Sciatic nerve (tissue), 2 donors: ENCODE data around the gene PDIA5. TPM values are rescaled to one million over a fixed set of nuclear protein-coding genes. Genes with fewer than 3 reads are reported as not detected.

ENCODE experiments used
- ATAC-seq: fragments of 200-7000 bp; cut with Tn5 transposase; one replicate; pipeline ENCODE4 v1.9.1; 2020; ENCODE audit warnings: mild to moderate bottlenecking, moderate library complexity
- DNase-seq: peaks from one replicate; pipeline ENCODE4 v3.0.0-alpha.2; 2020; ENCODE audit warnings: low spot score
- intact Hi-C: fragments of 100-400 bp; cut with DNase I; formaldehyde crosslinking; loops from one replicate; pipeline ENCODE4 v1.14.2; 2022
- total RNA-seq: library from RNA; stranded (reverse); fragmentation: NEBNext Ultra II Directional; extraction: Animal tissue kit (Norgen Biotek cat#: 25700); gene quantifications from one replicate; pipeline ENCODE4 v1.2.1, GENCODE V29; 2021
- donor health status: DM: no; HTN: no; CAD: no.
- donor health status: DM: no; HTN: no; CAD: no.

PDIA5 gene
- total RNA-seq, 1 donor from 2014 or later = 27.8 TPM

- ATAC-seq (no peak), DNase-seq (no peak)
- intact Hi-C loops = no loop called here
Measured at GRCh38 chr3:123154020-123154985, 87.5 kb downstream of the PDIA5 start.

- no peak for DNase-seq
- ATAC-seq = no peak
- intact Hi-C loops = no loop called here
Measured at GRCh38 chr3:123155471-123156011, 88.7 kb downstream of the PDIA5 start.

- ATAC-seq (no peak), DNase-seq (no peak)
- intact Hi-C loops = no loop called here
Measured at GRCh38 chr3:123156276-123156995, 89.6 kb downstream of the PDIA5 start.

DNA sequence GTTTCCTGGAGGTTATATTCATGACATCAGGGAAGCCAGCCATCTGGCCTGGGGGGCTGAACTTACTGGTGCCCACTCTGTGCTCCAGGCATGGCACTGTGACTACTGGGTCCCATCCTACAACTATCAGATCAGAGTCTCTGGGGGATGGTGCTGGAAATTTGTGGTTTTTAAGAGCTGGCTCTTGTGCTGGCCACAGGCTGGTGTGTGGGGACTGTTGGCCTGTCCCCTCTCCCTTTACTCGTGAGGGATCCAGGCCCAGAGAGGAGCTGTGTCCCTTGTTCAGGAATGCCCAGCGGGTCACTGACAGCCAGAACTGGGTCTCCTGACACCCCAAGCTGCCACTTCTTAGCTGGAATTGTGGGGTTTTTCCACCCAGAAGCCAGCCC is 90.4 kb downstream of the PDIA5 start:
- DNase-seq (no peak), ATAC-seq (no peak)
- intact Hi-C loops = no loop called here

GRCh38 chr3:123157598-123158287 is 90.9 kb downstream of the PDIA5 start:
- intact Hi-C loops = no loop called here
- DNase-seq (no peak), ATAC-seq (no peak)

- no peak for ATAC-seq
- no peak for DNase-seq
- intact Hi-C loops = no loop called here
Measured at GRCh38 chr3:123158330-123158729, 91.5 kb downstream of the PDIA5 start.

DNA sequence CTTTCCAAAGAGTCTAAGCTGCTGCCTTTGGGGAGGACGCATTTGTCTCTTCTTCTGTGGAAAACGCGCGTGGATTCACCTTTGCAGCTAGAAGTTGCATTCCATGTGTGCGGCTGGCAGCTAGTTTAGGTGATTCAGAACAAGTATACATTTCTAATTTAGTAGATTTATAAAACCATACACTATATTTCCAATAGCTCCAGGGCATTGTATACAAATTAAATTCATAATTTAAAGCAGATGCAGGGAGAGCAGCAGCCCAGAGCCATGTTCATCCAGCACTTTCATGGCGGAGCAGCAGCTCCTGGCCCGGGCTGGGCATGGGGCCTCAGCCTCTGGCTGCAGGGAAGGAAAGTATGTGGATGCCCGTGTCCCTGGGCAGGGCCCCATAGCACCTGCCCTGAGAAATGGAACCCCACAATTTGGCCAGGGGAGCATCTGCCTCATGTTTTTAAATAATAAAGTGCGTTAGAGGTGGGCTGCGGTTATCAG is 92.1 kb downstream of the PDIA5 start:
- no peak for DNase-seq
- intact Hi-C loops = no loop called here
- no peak for ATAC-seq

DNA sequence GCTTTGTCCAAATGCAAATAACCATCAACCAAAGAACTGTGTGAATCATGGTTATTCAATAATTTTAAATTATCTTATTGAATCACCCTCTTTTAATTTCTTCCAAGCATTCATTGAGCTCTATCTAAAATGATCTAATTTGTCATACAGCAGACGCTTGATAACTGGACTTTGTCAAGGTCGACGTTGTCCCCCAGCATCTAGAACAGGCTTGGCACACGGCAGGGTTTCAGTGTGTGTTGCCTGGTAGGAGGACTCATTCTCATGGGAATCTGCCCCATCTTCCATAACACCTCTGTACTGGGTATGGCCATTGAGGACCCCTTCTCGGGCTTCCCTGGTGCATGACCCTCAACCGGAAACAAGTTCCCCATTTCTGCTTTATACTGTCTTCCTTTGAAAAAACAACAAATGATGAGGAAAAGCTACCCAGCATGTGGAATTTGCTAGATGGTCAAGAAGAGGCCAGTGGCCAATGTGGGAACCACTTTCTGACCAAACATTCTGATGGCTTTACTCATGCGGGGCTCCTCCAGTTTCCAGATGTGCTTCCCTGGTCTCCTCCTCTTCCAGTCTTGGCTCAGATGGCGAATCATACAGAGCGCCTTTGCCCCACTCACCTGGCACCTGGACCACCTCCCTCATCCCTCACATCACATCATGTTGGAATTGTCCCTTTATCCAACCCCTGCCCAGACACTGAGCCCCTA is 93.3 kb downstream of the PDIA5 start:
- ATAC-seq (no peak), DNase-seq (no peak)
- intact Hi-C loops = no loop called here

DNA sequence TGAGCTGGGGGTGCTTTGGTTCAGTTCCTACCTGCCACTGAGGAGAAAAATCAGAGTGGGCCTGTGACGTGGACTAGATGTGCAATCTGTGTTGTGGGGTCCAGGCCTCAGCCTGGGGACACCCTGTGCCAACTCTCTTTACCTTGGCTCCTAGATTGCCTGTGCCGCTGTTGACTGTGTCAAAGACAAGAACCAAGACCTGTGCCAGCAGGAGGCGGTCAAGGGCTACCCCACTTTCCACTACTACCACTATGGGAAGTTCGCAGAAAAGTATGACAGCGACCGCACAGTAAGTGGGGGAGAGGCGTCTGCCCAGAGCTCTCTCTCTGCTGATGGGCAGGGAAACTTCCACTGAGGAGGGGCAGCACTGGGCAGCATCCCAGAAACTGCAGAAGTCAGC is 94.3 kb downstream of the PDIA5 start:
- ATAC-seq (no peak), DNase-seq (no peak)
- intact Hi-C loops = no loop called here

- no peak for DNase-seq
- intact Hi-C loops = no loop called here
- no peak for ATAC-seq
Measured at GRCh38 chr3:123163141-123163540, 96.3 kb downstream of the PDIA5 start.

- ATAC-seq (no peak), DNase-seq (no peak)
- intact Hi-C loops = no loop called here
Measured at GRCh38 chr3:123165163-123165562, 98.3 kb downstream of the PDIA5 start.

GRCh38 chr3:123167686-123168085 is 100.9 kb downstream of the PDIA5 start:
- ATAC-seq (no peak), DNase-seq (no peak)
- intact Hi-C loops = no loop called here

GRCh38 chr3:123168122-123168521 is 101.3 kb downstream of the PDIA5 start:
- no peak for DNase-seq
- intact Hi-C loops = no loop called here
- no peak for ATAC-seq

DNA sequence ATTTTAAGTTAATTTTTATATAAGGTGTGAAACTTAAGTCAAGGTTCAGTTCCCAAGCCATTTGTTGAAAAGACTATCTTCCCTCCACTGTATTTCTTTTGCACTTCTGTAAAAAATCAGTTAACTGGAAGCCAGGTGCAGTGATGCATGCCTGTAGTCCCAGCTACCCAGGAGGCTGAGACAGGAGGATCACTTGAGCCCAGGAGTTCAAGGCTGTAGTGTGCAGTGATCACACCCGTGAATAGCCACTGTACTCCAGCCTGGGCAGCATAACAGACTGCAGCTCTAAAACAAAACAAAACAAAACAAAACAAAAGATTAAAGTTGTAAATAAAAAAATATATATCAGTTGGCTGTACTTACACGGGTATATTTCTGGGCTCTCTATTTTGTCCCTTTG is 101.8 kb downstream of the PDIA5 start:
- no peak for DNase-seq
- no peak for ATAC-seq
- intact Hi-C loops = no loop called here

DNA sequence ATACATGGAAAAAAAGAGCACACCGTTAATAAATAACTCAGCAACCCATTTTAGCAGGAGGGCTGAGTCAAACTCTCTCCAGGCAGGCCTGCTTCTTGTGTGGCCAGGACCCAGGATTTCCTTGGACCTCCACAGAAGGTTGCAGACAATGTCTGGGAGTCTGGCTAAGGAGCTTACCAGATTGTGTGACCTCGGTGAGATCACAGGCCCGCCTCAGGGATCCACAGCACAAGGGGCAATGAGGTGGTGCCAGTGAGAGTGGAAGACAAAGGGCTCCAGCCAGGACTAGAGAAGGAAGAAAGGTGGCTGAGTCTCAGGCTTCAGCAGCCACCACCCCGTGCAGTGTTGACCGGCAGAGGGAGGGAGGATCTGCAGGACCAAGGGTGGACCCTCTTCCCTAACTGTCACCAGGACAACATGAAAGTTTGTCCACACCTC is 102.7 kb downstream of the PDIA5 start:
- ATAC-seq (no peak), DNase-seq (no peak)
- intact Hi-C loops = no loop called here

GRCh38 chr3:123169930-123170329 is 103.1 kb downstream of the PDIA5 start:
- no peak for DNase-seq
- no peak for ATAC-seq
- intact Hi-C loops = no loop called here

DNA sequence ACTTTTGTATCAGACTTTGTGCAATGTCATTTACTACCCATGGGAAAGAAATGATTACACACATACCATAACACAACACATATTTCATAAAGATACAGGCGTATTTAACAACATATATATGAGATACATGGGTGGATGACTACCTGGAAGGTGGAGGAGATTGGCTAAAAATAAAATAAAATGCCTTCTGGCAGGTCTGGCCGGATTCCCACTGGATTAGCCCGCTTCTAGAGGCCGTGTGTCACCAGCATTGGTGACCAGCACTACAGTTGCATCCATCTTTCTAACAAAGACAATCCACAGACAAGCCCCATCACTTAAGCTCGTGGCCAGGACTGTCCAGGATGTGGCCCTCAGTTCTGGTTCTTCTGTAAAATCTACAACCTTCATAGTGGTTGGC is 114.0 kb downstream of the PDIA5 start:
- intact Hi-C loops = no loop called here
- no peak for DNase-seq
- no peak for ATAC-seq

- intact Hi-C loops = no loop called here
- ATAC-seq (no peak), DNase-seq (no peak)
Measured at GRCh38 chr3:123186695-123187094, 119.9 kb downstream of the PDIA5 start.

DNA sequence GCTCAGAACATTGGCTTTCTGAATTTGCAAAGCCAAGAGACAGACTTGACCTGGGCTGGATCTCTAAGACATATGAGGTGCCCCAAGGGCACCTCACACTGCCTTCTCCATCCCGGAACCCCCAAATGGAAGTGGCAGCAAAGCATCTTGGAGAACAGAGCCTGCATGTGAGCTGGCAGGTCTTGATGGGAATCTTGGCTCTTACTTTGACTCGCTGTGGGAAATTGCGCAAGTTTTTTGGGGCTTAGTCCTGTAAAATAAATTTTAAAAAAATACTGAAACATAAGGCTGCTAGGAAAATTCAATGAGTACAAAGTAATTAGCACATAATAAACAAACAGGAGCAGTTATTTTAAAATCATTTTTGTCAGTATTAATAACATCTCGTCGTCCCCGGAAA is 121.2 kb downstream of the PDIA5 start:
- intact Hi-C loops = no loop called here
- DNase-seq = no peak
- no peak for ATAC-seq
